SK-N-SH (cell line): ENCODE measurements around the gene SLC4A9.

Experiments
- FOXM1 ChIP-seq: IDR thresholded peaks from 2 replicates; pipeline ENCODE4 v1.4.0; 2012; ENCODE audit warnings: low read depth, mild to moderate bottlenecking
- GABPA ChIP-seq: IDR thresholded peaks from 2 replicates; pipeline ENCODE4 v1.4.0; 2012; ENCODE audit warnings: low read depth, mild to moderate bottlenecking
- TF ChIP-seq, protein P1 (sequence below): IDR thresholded peaks from 2 replicates; pipeline ENCODE4 v1.6.1; 2012; ENCODE audit warnings: mild to moderate bottlenecking, low read depth, low read length, moderate library complexity

DNA sequence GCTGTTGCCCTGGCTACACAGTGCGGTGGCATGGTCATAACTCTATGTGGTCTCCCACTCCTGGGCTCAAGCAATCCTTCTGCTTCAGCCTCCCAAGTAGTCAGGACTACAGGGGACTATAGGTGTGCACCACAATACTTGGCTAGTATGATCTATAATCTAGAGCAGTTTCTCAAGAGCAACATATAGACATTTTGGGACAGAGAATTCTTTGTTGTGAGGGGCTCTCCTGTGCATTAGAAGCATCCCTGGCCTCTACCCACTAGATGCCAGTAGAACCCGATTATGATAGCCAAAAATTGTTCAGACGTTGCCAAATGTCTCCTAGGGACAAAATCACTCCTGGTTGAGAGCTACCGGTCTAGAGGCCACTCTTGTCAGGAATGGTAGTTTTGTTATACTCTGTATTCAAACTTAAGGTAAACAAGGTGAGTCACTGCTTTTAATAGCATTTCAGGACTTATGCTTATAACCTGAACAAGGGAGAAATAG lies 48.8 kb downstream of the SLC4A9 start:
- TF ChIP-seq, protein P1, sequence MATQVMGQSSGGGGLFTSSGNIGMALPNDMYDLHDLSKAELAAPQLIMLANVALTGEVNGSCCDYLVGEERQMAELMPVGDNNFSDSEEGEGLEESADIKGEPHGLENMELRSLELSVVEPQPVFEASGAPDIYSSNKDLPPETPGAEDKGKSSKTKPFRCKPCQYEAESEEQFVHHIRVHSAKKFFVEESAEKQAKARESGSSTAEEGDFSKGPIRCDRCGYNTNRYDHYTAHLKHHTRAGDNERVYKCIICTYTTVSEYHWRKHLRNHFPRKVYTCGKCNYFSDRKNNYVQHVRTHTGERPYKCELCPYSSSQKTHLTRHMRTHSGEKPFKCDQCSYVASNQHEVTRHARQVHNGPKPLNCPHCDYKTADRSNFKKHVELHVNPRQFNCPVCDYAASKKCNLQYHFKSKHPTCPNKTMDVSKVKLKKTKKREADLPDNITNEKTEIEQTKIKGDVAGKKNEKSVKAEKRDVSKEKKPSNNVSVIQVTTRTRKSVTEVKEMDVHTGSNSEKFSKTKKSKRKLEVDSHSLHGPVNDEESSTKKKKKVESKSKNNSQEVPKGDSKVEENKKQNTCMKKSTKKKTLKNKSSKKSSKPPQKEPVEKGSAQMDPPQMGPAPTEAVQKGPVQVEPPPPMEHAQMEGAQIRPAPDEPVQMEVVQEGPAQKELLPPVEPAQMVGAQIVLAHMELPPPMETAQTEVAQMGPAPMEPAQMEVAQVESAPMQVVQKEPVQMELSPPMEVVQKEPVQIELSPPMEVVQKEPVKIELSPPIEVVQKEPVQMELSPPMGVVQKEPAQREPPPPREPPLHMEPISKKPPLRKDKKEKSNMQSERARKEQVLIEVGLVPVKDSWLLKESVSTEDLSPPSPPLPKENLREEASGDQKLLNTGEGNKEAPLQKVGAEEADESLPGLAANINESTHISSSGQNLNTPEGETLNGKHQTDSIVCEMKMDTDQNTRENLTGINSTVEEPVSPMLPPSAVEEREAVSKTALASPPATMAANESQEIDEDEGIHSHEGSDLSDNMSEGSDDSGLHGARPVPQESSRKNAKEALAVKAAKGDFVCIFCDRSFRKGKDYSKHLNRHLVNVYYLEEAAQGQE, result no peak
- TF ChIP-seq GABPA (no peak), FOXM1 (no peak)
